HepG2 (cell line): ENCODE data around the gene TLR5. TPM values are rescaled to one million over a fixed set of nuclear protein-coding genes. Genes with fewer than 3 reads are reported as not detected.

Source experiments
- CC2D1A ChIP-seq: sonication (generic); formaldehyde crosslinking; IDR thresholded peaks from 2 replicates; pipeline ENCODE4 v1.8.1; 2023; ENCODE audit warnings: mild to moderate bottlenecking, missing genetic modification reagents
- CHCHD3 ChIP-seq: sonication (generic); formaldehyde crosslinking; IDR thresholded peaks from 2 replicates; pipeline ENCODE4 v1.8.0; 2022; ENCODE audit warnings: mild to moderate bottlenecking, missing genetic modification reagents, moderate library complexity
- ELF1 ChIP-seq: sonication (generic); formaldehyde crosslinking; IDR thresholded peaks from 2 replicates; pipeline ENCODE4 v1.4.0; 2020; ENCODE audit warnings: missing genetic modification reagents
- FOXK2 ChIP-seq: fragments of 450-650 bp; IDR thresholded peaks from 2 replicates; pipeline ENCODE4 v1.6.1; 2016
- HNRNPK ChIP-seq: fragments of 200-400 bp; formaldehyde crosslinking; IDR thresholded peaks from 2 replicates; pipeline ENCODE4 v1.6.1; 2018; ENCODE audit warnings: low read length, low read depth, moderate library complexity, mild to moderate bottlenecking; ENCODE audit not compliant: poor library complexity, severe bottlenecking
- KDM5A ChIP-seq: fragments of 200-600 bp; sonication (generic); IDR thresholded peaks from 2 replicates; pipeline ENCODE4 v1.7.0; 2018; ENCODE audit warnings: antibody characterized with exemption, mild to moderate bottlenecking, low read length, borderline replicate concordance
- MED8 ChIP-seq: sonication (generic); formaldehyde crosslinking; IDR thresholded peaks from 2 replicates; pipeline ENCODE4 v1.8.1; 2023; ENCODE audit warnings: mild to moderate bottlenecking, missing genetic modification reagents; ENCODE audit not compliant: insufficient replicate concordance
- NAIF1 ChIP-seq: sonication (generic); formaldehyde crosslinking; IDR thresholded peaks from 2 replicates; pipeline ENCODE4 v1.5.0; 2020; ENCODE audit warnings: mild to moderate bottlenecking, missing genetic modification reagents, borderline replicate concordance
- TCF7L2 ChIP-seq: IDR thresholded peaks from 2 replicates; pipeline ENCODE4 v1.6.1; 2011; ENCODE audit warnings: mild to moderate bottlenecking, low read depth, low read length, moderate library complexity
- ZNF333 ChIP-seq: sonication (generic); formaldehyde crosslinking; IDR thresholded peaks from 2 replicates; pipeline ENCODE4 v1.4.0; 2020; ENCODE audit warnings: mild to moderate bottlenecking, missing genetic modification reagents, borderline replicate concordance
- ZNF629 ChIP-seq: sonication (generic); formaldehyde crosslinking; conservative IDR thresholded peaks from 2 replicates; pipeline ENCODE4 v1.5.0; 2020; ENCODE audit warnings: missing genetic modification reagents
- polyA plus RNA-seq, 8 experiments: library from polyadenylated mRNA; depleted of rRNA in 3 of 8; stranded (reverse) in 7 of 8; unstranded in 1 of 8; fragments of >200 nt; fragmentation: Illumina TruSeq in 4 of 8; extraction: Trizol in 4 of 8; gene quantifications; 2 replicates each; pipeline versions ENCODE4 v1.2.1 to v1.2.3, GENCODE V29; 2011 to 2016; ENCODE audit warnings: low read depth in 4 of 8, missing spikeins in 1 of 8, mixed read lengths in 1 of 8; ENCODE audit not compliant: insufficient read depth in 1 of 8
- total RNA-seq, 5 experiments: library from RNA; depleted of rRNA; stranded (reverse); fragments of >200 nt; fragmentation: Illumina TruSeq; extraction: Trizol; gene quantifications; 2 replicates each; pipeline ENCODE4 v1.2.3, GENCODE V29; 2016; ENCODE audit warnings: low read depth in 1 of 5
- TF ChIP-seq, protein P1 (sequence below): sonication (generic); formaldehyde crosslinking; IDR thresholded peaks from 2 replicates; pipeline ENCODE4 v1.5.1; 2020; ENCODE audit warnings: missing genetic modification reagents, mild to moderate bottlenecking, borderline replicate concordance
- TF ChIP-seq, protein P2 (sequence below): sonication (generic); formaldehyde crosslinking; IDR thresholded peaks from 2 replicates; pipeline ENCODE4 v1.5.0; 2020; ENCODE audit warnings: missing genetic modification reagents, mild to moderate bottlenecking, borderline replicate concordance
- TF ChIP-seq, protein P3 (sequence below): sonication (generic); formaldehyde crosslinking; IDR thresholded peaks from 2 replicates; pipeline ENCODE4 v1.4.0; 2020; ENCODE audit warnings: missing genetic modification reagents
- TF ChIP-seq, protein P4 (sequence below), 2 experiments: fragments of 450-650 bp in 1 of 2; sonication (generic) in 1 of 2; formaldehyde crosslinking; IDR thresholded peaks; 2 replicates each; pipeline versions ENCODE4 v1.5.0 to v1.8.0; 2020 to 2022; ENCODE audit warnings: mild to moderate bottlenecking in 1 of 2, missing genetic modification reagents in 1 of 2
- TF ChIP-seq, protein P5 (sequence below): sonication (generic); formaldehyde crosslinking; IDR thresholded peaks from 2 replicates; pipeline ENCODE4 v1.4.0; 2020; ENCODE audit warnings: mild to moderate bottlenecking, missing genetic modification reagents

Gene TLR5
- total and polyA plus RNA-seq, 2 of the 13 experiments (the other 11 are each of a cell fraction or from before 2014, with no cell fraction given) = not detected

DNA sequence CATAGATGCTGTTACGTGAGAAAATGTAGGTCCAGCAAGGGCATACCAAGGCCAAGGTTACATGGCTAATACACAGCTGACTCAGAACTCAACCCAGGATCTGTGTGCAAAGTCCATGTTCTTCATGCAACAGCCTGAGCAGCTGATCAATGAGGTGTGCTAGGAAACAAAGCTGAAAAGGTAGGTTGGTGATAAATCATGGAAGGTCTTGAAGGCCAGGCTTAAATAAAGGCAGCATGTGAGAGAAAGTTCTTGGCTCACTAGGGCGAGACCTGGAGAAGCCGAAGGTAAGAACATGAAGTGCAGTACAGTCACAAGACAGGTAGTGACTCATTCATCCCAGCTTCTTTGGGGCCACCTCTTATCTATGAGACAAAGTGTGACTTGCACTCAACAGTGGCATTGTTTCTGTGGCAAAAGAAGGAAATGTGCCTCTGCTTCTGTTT is 33.4 kb downstream of the TLR5 start (continued):
- TF ChIP-seq, protein P1, sequence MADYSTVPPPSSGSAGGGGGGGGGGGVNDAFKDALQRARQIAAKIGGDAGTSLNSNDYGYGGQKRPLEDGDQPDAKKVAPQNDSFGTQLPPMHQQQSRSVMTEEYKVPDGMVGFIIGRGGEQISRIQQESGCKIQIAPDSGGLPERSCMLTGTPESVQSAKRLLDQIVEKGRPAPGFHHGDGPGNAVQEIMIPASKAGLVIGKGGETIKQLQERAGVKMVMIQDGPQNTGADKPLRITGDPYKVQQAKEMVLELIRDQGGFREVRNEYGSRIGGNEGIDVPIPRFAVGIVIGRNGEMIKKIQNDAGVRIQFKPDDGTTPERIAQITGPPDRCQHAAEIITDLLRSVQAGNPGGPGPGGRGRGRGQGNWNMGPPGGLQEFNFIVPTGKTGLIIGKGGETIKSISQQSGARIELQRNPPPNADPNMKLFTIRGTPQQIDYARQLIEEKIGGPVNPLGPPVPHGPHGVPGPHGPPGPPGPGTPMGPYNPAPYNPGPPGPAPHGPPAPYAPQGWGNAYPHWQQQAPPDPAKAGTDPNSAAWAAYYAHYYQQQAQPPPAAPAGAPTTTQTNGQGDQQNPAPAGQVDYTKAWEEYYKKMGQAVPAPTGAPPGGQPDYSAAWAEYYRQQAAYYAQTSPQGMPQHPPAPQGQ (CRISPR knock-in tag) = no peak
- TF ChIP-seq HNRNPK (no peak), ZNF629 (CRISPR knock-in tag) (no peak), CHCHD3 (CRISPR knock-in tag) (no peak), MED8 (CRISPR knock-in tag) (no peak), CC2D1A (CRISPR knock-in tag) (no peak), KDM5A (no peak), FOXK2 (no peak), TCF7L2 (no peak), ELF1 (CRISPR knock-in tag) (no peak), NAIF1 (no peak), ZNF333 (no peak)
- TF ChIP-seq, protein P2, sequence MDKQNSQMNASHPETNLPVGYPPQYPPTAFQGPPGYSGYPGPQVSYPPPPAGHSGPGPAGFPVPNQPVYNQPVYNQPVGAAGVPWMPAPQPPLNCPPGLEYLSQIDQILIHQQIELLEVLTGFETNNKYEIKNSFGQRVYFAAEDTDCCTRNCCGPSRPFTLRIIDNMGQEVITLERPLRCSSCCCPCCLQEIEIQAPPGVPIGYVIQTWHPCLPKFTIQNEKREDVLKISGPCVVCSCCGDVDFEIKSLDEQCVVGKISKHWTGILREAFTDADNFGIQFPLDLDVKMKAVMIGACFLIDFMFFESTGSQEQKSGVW (CRISPR knock-in tag) = no peak
- TF ChIP-seq, protein P3, sequence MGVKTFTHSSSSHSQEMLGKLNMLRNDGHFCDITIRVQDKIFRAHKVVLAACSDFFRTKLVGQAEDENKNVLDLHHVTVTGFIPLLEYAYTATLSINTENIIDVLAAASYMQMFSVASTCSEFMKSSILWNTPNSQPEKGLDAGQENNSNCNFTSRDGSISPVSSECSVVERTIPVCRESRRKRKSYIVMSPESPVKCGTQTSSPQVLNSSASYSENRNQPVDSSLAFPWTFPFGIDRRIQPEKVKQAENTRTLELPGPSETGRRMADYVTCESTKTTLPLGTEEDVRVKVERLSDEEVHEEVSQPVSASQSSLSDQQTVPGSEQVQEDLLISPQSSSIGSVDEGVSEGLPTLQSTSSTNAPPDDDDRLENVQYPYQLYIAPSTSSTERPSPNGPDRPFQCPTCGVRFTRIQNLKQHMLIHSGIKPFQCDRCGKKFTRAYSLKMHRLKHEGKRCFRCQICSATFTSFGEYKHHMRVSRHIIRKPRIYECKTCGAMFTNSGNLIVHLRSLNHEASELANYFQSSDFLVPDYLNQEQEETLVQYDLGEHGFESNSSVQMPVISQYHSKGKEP (CRISPR knock-in tag) = no peak
- TF ChIP-seq, protein P4, sequence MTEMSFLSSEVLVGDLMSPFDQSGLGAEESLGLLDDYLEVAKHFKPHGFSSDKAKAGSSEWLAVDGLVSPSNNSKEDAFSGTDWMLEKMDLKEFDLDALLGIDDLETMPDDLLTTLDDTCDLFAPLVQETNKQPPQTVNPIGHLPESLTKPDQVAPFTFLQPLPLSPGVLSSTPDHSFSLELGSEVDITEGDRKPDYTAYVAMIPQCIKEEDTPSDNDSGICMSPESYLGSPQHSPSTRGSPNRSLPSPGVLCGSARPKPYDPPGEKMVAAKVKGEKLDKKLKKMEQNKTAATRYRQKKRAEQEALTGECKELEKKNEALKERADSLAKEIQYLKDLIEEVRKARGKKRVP (CRISPR knock-in tag; IDR thresholded peaks at IDR 0.05) = peak in 1 of 2 experiments; percentile 69; a peak in 1 of 4 replicates
- TF ChIP-seq, protein P5, sequence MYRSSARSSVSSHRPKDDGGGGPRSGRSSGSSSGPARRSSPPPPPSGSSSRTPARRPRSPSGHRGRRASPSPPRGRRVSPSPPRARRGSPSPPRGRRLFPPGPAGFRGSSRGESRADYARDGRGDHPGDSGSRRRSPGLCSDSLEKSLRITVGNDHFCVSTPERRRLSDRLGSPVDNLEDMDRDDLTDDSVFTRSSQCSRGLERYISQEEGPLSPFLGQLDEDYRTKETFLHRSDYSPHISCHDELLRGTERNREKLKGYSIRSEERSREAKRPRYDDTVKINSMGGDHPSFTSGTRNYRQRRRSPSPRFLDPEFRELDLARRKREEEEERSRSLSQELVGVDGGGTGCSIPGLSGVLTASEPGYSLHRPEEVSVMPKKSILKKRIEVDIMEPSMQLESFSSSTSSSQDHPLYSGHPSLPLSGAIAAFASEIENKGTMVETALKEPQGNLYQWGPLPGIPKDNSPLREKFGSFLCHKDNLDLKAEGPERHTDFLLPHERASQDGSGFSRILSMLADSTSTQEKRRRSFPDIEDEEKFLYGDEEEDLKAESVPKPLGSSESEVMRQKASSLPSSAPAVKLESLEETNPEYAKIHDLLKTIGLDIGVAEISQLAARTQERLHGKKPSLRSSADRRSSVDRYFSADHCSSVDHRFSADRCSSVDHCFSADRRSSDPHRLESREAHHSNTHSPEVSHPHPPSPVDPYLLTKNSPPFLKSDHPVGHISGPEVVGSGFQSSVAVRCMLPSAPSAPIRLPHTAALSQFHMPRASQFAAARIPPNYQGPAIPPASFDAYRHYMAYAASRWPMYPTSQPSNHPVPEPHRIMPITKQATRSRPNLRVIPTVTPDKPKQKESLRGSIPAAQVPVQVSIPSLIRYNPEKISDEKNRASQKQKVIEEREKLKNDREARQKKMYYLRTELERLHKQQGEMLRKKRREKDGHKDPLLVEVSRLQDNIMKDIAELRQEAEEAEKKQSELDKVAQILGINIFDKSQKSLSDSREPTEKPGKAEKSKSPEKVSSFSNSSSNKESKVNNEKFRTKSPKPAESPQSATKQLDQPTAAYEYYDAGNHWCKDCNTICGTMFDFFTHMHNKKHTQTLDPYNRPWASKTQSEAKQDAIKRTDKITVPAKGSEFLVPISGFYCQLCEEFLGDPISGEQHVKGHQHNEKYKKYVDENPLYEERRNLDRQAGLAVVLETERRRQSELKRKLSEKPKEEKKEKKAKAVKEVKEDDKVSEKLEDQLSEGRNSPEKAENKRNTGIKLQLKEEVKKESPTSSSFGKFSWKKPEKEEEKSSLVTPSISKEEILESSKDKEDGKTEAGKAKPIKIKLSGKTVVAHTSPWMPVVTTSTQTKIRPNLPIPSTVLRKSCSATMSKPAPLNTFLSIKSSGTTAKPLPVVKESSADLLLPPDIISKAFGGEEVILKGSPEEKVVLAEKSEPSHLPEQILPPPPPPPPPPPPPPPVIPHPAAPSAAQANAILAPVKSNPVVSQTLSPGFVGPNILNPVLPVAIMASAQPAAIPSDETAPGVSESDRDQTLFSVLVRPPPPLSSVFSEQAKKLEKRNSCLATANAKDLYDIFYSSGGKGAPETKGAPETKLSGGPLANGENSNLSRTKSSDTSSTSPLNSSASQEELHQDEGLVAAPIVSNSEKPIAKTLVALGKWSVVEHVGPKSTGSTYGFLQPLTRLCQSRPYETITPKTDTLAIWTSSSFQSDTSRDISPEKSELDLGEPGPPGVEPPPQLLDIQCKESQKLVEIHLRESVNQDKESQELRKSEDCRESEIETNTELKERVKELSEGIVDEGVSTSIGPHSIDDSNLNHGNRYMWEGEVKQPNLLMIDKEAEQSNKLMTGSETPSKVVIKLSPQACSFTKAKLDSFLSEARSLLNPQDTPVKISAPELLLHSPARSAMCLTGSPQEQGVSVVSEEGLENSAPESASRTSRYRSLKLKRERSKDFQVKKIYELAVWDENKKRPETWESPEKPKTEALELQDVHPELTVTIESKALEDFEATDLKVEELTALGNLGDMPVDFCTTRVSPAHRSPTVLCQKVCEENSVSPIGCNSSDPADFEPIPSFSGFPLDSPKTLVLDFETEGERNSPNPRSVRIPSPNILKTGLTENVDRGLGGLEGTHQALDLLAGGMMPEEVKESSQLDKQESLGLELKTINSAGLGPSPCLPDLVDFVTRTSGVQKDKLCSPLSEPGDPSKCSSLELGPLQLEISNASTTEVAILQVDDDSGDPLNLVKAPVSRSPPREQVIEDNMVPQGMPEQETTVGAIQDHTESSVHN (CRISPR knock-in tag) = no peak
